Neural cell (in vitro differentiated cells): Measurements from ENCODE around the gene CRY2. TPM values are rescaled to one million over a fixed set of nuclear protein-coding genes. Genes with fewer than 3 reads are reported as not detected.
"Not testable (repeated sequence)": the region's sequence is repeated elsewhere in the genome, so short reads cannot be mapped to it uniquely, and the experiment has no call there.

Source experiments
- H2AFZ ChIP-seq: fragments of 200-600, 300-800 bp; sonication (generic), shearing (Covaris generic); 2 replicates; pipeline ENCODE4 v1.6.0; 2014; ENCODE audit warnings: low read depth, mild to moderate bottlenecking, antibody characterized with exemption, low read length, moderate library complexity
- H3F3A ChIP-seq: fragments of 200-600 bp; shearing (Covaris generic); 2 replicates; pipeline ENCODE4 v1.6.1; 2016; ENCODE audit warnings: mild to moderate bottlenecking, moderate library complexity, mixed read lengths, antibody characterized with exemption, low read length; ENCODE audit not compliant: insufficient read depth, poor library complexity, severe bottlenecking
- H3K27ac ChIP-seq: fragments of 200-600, 300-800 bp; sonication (generic), shearing (Covaris generic); 2 replicates; pipeline ENCODE4 v1.5.1; 2014; ENCODE audit warnings: mild to moderate bottlenecking, low read length, moderate library complexity
- H3K27me3 ChIP-seq: fragments of 300-800, 200-600 bp; sonication (generic), shearing (Covaris generic); 2 replicates; pipeline ENCODE4 v1.6.0; 2014; ENCODE audit warnings: mild to moderate bottlenecking, low read depth, low read length, moderate library complexity; ENCODE audit not compliant: insufficient read depth
- H3K36me3 ChIP-seq: fragments of 300-800, 200-600 bp; sonication (generic), shearing (Covaris generic); 2 replicates; pipeline ENCODE4 v1.5.1; 2014; ENCODE audit warnings: mild to moderate bottlenecking, antibody characterized with exemption, low read length, moderate library complexity; ENCODE audit not compliant: insufficient read depth
- H3K4me2 ChIP-seq: fragments of 300-800, 200-600 bp; sonication (generic), shearing (Covaris generic); 2 replicates; pipeline ENCODE4 v1.6.0; 2014; ENCODE audit warnings: mild to moderate bottlenecking, low read length
- H3K4me3 ChIP-seq: fragments of 300-800, 200-600 bp; sonication (generic), shearing (Covaris generic); 2 replicates; pipeline ENCODE4 v1.5.1; 2014; ENCODE audit warnings: mild to moderate bottlenecking, low read length, moderate library complexity
- H3K79me2 ChIP-seq: fragments of 200-600 bp; shearing (Covaris generic); replicated peaks from 2 replicates; pipeline ENCODE4 v1.6.0; 2014; ENCODE audit warnings: mild to moderate bottlenecking, low read length, moderate library complexity; ENCODE audit not compliant: insufficient read depth
- H3K9ac ChIP-seq: fragments of 300-800, 200-600 bp; sonication (generic), shearing (Covaris generic); 2 replicates; pipeline ENCODE4 v1.6.1; 2016; ENCODE audit warnings: mild to moderate bottlenecking, low read length, mixed read lengths
- H3K9me2 ChIP-seq: fragments of 200-600 bp; shearing (Covaris generic); 2 replicates; pipeline ENCODE4 v1.6.1; 2016; ENCODE audit warnings: mild to moderate bottlenecking, low read length, mixed read lengths; ENCODE audit not compliant: insufficient read depth
- H3K9me3 ChIP-seq: fragments of 200-600, 300-800 bp; sonication (generic), shearing (Covaris generic); 2 replicates; pipeline ENCODE4 v1.6.1; 2016; ENCODE audit warnings: mild to moderate bottlenecking, mixed run types, low read length, moderate library complexity, mixed read lengths
- H4K20me1 ChIP-seq: fragments of 200-600 bp; shearing (Covaris generic); 2 replicates; pipeline ENCODE4 v1.6.1; 2016; ENCODE audit warnings: mild to moderate bottlenecking, mixed run types; ENCODE audit not compliant: insufficient read depth
- EP300 ChIP-seq: fragments of 450-650 bp; conservative IDR thresholded peaks from 2 replicates; pipeline ENCODE4 v1.6.1; 2014; ENCODE audit warnings: antibody characterized with exemption, mild to moderate bottlenecking, moderate library complexity; ENCODE audit not compliant: poor library complexity, severe bottlenecking
- EZH2 ChIP-seq: fragments of 200-600, 300-800 bp; shearing (Covaris generic), sonication (generic); IDR thresholded peaks from 2 replicates; pipeline ENCODE4 v1.6.1; 2014; ENCODE audit warnings: antibody characterized with exemption, low read length, borderline replicate concordance, mild to moderate bottlenecking; ENCODE audit not compliant: insufficient read depth, poor library complexity, severe bottlenecking
- MXI1 ChIP-seq: fragments of 450-650 bp; conservative IDR thresholded peaks from 2 replicates; pipeline ENCODE4 v1.6.1; 2014; ENCODE audit warnings: antibody characterized with exemption, mild to moderate bottlenecking; ENCODE audit not compliant: poor library complexity, severe bottlenecking
- POLR2AphosphoS5 ChIP-seq: IDR thresholded peaks from 2 replicates; pipeline ENCODE4 v1.6.1; 2012
- RAD21 ChIP-seq: fragments of 450-650 bp; conservative IDR thresholded peaks from 2 replicates; pipeline ENCODE4 v1.6.1; 2014; ENCODE audit warnings: antibody characterized with exemption, mild to moderate bottlenecking, moderate library complexity
- REST ChIP-seq: IDR thresholded peaks from 2 replicates; pipeline ENCODE4 v1.6.1; 2012; ENCODE audit warnings: borderline replicate concordance
- SMC3 ChIP-seq: fragments of 450-650 bp; conservative IDR thresholded peaks from 2 replicates; pipeline ENCODE4 v1.6.1; 2014; ENCODE audit warnings: antibody characterized with exemption, mild to moderate bottlenecking, moderate library complexity; ENCODE audit not compliant: poor library complexity
- TAF1 ChIP-seq: IDR thresholded peaks from 2 replicates; pipeline ENCODE4 v1.6.1; 2012; ENCODE audit warnings: low read depth
- polyA plus RNA-seq: library from polyadenylated mRNA; depleted of rRNA; stranded (reverse); fragments of >200 nt; gene quantifications from 2 replicates; pipeline ENCODE4 v1.2.3, GENCODE V29; 2014
- TF ChIP-seq, protein P1 (sequence below): fragments of 450-650 bp; IDR thresholded peaks from 2 replicates; pipeline ENCODE4 v1.5.1; 2014; ENCODE audit warnings: antibody characterized with exemption, mild to moderate bottlenecking, moderate library complexity; ENCODE audit not compliant: poor library complexity, severe bottlenecking

Gene CRY2
- polyA plus RNA-seq, 1 donor from 2014 or later, result 27.8 TPM

DNA sequence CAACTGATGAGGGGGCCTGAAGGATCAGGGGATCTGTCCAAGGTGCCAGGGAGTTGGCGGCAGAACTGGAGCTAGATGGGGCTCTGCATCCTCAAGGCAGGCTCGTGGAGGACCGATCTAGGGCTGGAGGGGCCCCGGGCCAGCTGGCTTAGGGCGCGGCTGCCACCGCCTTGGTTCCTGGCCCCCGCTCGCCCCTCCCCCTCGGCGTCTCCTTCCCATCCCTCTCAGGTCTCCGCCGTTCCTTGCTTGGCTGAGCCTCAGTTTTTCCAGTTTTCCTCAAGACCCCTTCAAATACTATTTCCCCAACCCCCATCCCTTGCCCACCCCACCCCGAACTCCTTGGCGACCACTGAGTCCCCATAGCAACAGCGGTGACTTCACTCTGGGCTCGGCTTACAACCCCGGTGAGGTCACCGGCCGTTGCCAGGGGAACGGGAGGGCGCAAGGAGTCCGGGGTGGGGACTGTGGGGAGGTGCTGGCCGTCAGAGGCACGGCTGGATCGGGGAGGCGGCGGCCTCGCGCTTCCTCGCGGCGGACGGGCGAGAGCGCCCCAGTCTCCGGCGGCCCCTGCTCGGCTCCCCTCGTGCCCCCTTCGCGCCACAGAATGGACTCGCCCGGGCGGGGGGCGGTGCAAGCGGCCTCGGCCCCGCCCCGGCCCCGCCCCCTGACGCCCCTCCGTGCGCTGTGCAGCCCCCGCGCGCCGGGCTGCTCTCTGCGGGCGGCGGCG is 52.3 kb downstream of the CRY2 start:
- Histone ChIP-seq H3F3A (no peaks in the 10 kb centered on the region), H3K4me2 (peak overlapping the region; percentile 67), H3K27ac (peak overlapping the region; percentile 97), H3K9me3 (no peaks in the 10 kb centered on the region), H2AFZ (no peak overlapping the region), H3K4me3 (peak overlapping the region; percentile 86), H3K79me2 (peaks cover 35% of the 10 kb centered on the region), H3K9me2 (no peaks in the 10 kb centered on the region), H3K36me3 (no peaks in the 10 kb centered on the region), H3K27me3 (no peaks in the 10 kb centered on the region), H3K9ac (peak overlapping the region; percentile 84), H4K20me1 (peaks cover 3% of the 10 kb centered on the region)
- peak; percentile 82 for TF ChIP-seq MXI1
- peak; percentile 29 for TF ChIP-seq SMC3
- no peak for TF ChIP-seq EZH2
- peak; percentile 50 for TF ChIP-seq REST
- no peak for TF ChIP-seq RAD21
- TF ChIP-seq EP300, result peak; percentile 80
- peak; percentile 29 for TF ChIP-seq TAF1
- peak; percentile 68 for TF ChIP-seq POLR2AphosphoS5

DNA sequence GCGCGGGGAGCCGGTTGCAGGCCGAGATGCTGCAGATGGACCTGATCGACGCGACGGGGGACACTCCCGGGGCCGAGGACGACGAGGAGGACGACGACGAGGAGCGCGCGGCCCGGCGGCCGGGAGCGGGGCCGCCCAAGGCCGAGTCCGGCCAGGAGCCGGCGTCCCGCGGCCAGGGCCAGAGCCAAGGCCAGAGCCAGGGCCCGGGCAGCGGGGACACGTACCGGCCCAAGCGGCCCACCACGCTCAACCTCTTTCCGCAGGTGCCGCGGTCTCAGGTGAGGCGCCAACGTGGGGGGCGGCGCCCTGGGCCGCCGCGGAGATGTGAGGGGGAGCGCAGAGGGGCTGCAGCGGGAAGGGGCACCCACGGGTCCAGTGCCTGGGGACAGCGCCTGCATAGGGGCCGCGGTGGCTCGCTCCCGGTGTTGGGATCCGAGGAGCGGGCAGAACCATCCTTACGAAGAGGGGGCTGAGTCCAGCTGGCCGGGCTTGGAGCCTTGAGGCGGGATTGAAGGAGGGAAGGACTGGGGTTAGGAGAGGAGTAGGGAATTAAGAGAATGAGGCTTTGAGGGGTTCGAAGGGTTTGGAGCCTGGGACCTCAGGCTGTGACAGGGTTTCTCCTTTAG is 53.0 kb downstream of the CRY2 start:
- peak overlapping the region; percentile 97 for H3K4me2 ChIP-seq
- not testable (repeated sequence) for H3K27me3 ChIP-seq, H3K36me3 ChIP-seq, H3F3A ChIP-seq, H4K20me1 ChIP-seq, H3K9me3 ChIP-seq, H2AFZ ChIP-seq, H3K9me2 ChIP-seq
- TF ChIP-seq SMC3, result peak; percentile 13
- H3K27ac ChIP-seq, result peak overlapping the region; percentile 97
- H3K4me3 ChIP-seq, result peak overlapping the region; percentile 86
- peaks cover 35% of the 10 kb centered on the region for H3K79me2 ChIP-seq
- peak overlapping the region; percentile 84 for H3K9ac ChIP-seq

- Histone ChIP-seq H2AFZ (no peak overlapping the region), H3K4me3 (peak overlapping the region; percentile 86), H4K20me1 (peaks cover 3% of the 10 kb centered on the region), H3K27me3 (no peaks in the 10 kb centered on the region), H3K4me2 (peak overlapping the region; percentile 97), H3K27ac (peak overlapping the region; percentile 97), H3K36me3 (no peaks in the 10 kb centered on the region), H3K9ac (peak overlapping the region; percentile 84), H3F3A (no peaks in the 10 kb centered on the region), H3K79me2 (peaks cover 31% of the 10 kb centered on the region), H3K9me2 (no peaks in the 10 kb centered on the region), H3K9me3 (no peaks in the 10 kb centered on the region)
- TF ChIP-seq EP300 (no peak), REST (no peak), RAD21 (no peak), TAF1 (no peak), MXI1 (no peak), SMC3 (no peak), POLR2AphosphoS5 (no peak), EZH2 (no peak)
- TF ChIP-seq, protein P1, sequence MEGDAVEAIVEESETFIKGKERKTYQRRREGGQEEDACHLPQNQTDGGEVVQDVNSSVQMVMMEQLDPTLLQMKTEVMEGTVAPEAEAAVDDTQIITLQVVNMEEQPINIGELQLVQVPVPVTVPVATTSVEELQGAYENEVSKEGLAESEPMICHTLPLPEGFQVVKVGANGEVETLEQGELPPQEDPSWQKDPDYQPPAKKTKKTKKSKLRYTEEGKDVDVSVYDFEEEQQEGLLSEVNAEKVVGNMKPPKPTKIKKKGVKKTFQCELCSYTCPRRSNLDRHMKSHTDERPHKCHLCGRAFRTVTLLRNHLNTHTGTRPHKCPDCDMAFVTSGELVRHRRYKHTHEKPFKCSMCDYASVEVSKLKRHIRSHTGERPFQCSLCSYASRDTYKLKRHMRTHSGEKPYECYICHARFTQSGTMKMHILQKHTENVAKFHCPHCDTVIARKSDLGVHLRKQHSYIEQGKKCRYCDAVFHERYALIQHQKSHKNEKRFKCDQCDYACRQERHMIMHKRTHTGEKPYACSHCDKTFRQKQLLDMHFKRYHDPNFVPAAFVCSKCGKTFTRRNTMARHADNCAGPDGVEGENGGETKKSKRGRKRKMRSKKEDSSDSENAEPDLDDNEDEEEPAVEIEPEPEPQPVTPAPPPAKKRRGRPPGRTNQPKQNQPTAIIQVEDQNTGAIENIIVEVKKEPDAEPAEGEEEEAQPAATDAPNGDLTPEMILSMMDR, result no peak
These were observed 53.8 kb downstream of the CRY2 start for GRCh38 chr11:45900916-45901617.
